ENCODE results near the gene FBXW12. TPM values are rescaled to one million over a fixed set of nuclear protein-coding genes. Genes with fewer than 3 reads are reported as not detected.

The FBXW12 gene
- total and polyA plus RNA-seq, 2 experiments from 2014 or later = 0.39 to 0.51 TPM

DNA sequence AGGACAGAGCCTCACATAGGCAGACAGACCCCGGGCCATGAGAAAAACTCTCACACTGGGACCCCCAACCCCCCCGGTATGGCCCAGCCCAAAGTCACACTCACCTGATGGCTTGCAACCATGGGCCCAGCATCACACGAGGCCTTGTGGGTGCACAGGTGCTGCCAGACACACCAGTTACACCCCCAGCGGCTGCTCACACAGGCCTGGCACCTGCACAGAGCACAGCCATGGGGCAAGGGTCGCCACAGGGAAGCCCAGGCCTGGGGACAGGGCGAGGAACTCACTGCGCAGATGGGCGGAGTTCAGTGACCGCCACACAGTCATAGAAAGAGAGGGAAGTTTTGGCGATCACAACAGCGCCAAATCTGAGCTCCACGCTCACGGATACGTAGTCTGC lies 48.5 kb downstream of the FBXW12 start:
- H3K36me3 ChIP-seq = peaks cover 3% of the 10 kb centered on the region
- H3K27ac ChIP-seq = no peak overlapping the region
- H3K27me3 ChIP-seq = no peaks in the 10 kb centered on the region
- H3K9me3 ChIP-seq (ENCODE audit: low read depth) = no peaks in the 10 kb centered on the region
- no peak overlapping the region for H3K4me3 ChIP-seq
- TF ChIP-seq, protein P1, sequence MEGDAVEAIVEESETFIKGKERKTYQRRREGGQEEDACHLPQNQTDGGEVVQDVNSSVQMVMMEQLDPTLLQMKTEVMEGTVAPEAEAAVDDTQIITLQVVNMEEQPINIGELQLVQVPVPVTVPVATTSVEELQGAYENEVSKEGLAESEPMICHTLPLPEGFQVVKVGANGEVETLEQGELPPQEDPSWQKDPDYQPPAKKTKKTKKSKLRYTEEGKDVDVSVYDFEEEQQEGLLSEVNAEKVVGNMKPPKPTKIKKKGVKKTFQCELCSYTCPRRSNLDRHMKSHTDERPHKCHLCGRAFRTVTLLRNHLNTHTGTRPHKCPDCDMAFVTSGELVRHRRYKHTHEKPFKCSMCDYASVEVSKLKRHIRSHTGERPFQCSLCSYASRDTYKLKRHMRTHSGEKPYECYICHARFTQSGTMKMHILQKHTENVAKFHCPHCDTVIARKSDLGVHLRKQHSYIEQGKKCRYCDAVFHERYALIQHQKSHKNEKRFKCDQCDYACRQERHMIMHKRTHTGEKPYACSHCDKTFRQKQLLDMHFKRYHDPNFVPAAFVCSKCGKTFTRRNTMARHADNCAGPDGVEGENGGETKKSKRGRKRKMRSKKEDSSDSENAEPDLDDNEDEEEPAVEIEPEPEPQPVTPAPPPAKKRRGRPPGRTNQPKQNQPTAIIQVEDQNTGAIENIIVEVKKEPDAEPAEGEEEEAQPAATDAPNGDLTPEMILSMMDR (IDR thresholded peaks at IDR 0.05; ENCODE audit: low read depth, low read length) = no peak
- peaks cover 8% of the 10 kb centered on the region for H3K4me1 ChIP-seq (ENCODE audit: low read depth)
- no peak for DNase-seq (ENCODE audit: low read depth in 1 of 2, low spot score in 1 of 2)

DNA sequence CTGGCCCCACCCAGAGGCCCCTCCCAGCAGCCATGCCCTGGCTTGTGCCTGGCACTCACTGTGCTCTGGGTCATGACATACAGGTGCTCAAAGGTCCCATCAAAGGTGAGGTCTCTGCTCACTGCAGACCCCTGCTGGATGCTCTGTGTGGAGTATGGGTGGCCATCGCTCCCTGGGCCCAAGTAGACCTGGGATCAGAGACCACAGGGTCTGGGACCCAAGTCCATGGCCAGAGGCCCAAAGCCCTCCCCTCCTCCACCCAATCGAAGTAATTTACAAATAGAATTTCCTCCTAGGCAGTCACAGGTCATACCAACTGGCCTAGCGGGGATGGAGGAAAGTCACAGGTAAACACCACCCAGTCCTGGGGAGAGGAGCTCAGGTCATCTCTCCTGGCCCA lies 50.3 kb downstream of the FBXW12 start:
- TF ChIP-seq, protein P1 (IDR thresholded peaks at IDR 0.05; ENCODE audit: low read depth, low read length) = no peak
- no peaks in the 10 kb centered on the region for H3K27me3 ChIP-seq
- no peak overlapping the region for H3K27ac ChIP-seq
- no peak for DNase-seq (ENCODE audit: low read depth in 1 of 2, low spot score in 1 of 2)
- no peaks in the 10 kb centered on the region for H3K9me3 ChIP-seq (ENCODE audit: low read depth)
- peaks cover 26% of the 10 kb centered on the region for H3K4me1 ChIP-seq (ENCODE audit: low read depth)
- no peaks in the 10 kb centered on the region for H3K36me3 ChIP-seq
- H3K4me3 ChIP-seq = no peak overlapping the region

DNA sequence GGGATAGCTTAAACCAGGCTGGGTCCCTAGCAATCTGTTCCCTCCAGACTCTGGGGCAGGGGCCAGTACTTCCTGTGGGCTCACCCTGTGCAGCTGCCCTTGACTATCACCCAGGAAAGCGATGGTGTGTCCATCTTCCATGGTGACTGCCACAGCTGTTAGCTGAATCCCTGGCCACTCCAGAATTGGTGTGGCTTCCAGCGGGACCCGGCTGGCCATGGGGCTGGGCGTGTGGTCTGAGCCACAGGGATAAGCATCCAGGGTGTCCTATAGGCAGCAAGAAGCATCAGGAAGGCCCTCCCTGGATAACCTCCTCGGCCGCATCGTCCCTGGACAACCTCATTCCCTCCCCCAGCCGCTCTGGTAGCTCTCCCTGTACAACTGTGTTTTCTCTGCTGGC lies 50.7 kb downstream of the FBXW12 start:
- no peaks in the 10 kb centered on the region for H3K36me3 ChIP-seq
- no peak overlapping the region for H3K27ac ChIP-seq
- no peaks in the 10 kb centered on the region for H3K27me3 ChIP-seq
- no peak for DNase-seq (ENCODE audit: low read depth in 1 of 2, low spot score in 1 of 2)
- H3K9me3 ChIP-seq (ENCODE audit: low read depth) = no peaks in the 10 kb centered on the region
- peaks cover 30% of the 10 kb centered on the region for H3K4me1 ChIP-seq (ENCODE audit: low read depth)
- TF ChIP-seq, protein P1 (IDR thresholded peaks at IDR 0.05; ENCODE audit: low read depth, low read length) = no peak
- H3K4me3 ChIP-seq = no peak overlapping the region

DNA sequence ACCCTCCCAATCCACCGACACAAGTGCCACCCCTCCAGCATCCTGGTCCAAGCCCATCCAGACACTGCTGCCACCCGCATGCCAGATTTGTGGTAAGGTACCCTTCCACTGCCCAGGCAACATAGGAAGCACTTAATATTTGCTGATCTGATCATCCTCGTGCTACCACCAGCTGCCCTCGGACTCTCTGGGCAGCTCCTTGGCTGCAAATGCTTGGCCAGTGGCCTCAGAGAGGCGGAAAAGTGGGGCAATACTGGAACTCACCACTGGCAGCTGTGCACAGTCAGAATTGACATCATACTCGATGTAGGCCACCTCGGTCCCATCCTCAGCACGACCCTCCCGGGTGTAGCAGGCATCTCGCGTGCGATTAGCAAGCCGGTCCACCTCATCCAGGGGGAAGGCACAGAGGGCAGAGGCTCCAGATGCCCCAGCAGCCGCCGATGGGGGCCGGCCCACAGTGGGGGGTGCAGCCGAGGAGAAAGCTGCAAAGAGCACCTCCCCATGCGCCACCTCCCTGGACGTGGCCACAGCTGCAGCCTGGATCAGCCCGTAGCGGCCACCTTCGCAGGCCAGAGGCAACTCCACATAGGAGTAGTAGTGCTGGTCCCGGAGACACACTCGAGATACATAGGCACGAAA lies 51.3 kb downstream of the FBXW12 start:
- Histone ChIP-seq H3K4me3 (no peak overlapping the region), H3K4me1 (ENCODE audit: low read depth) (peaks cover 30% of the 10 kb centered on the region), H3K27me3 (no peaks in the 10 kb centered on the region), H3K27ac (no peak overlapping the region), H3K36me3 (no peaks in the 10 kb centered on the region), H3K9me3 (ENCODE audit: low read depth) (no peaks in the 10 kb centered on the region)
- TF ChIP-seq, protein P1 (IDR thresholded peaks at IDR 0.05; ENCODE audit: low read depth, low read length) = no peak
- no peak for DNase-seq (ENCODE audit: low read depth in 1 of 2, low spot score in 1 of 2)

DNA sequence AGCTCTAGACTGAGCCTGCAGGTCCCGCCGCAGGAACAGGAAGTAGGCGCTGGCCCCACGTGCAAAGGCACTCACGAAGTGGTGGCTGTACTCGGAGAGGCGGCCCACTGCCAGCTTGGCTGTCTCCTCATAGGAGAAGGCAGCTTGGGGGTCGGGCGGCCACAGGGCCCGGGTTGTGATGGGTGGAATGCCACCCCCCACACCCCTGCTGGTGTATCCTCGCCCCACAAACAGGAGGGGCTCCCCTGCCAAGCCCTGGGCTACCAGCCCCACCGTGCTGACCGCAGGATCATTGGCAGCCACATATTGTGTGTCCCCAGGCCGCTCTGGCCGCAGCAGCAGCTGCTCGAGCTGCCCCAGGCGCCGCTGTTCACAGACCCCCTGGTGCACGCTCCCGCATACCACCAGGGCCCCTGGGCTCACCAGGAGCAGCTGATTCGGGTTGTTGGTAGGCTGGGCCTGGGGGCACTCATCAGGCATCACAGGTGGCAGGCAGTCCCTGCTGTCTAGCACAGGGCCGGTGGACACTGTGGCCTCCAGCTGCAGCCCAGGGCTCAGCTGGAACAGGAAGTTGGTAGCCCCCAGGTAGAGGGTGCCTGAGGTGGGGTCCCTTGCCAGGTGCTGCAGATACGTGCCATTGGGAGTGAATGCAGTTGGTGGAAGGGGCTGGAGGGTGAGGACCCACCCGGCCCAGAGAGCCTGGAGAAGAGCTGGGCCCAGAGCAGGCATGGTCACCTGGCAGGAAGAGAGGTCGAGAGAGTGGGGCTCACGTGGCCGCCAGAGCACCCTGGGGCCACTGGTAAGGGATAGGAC lies 52.1 kb downstream of the FBXW12 start:
- DNase-seq (ENCODE audit: low read depth in 1 of 2, low spot score in 1 of 2) = no peak
- TF ChIP-seq, protein P1 (IDR thresholded peaks at IDR 0.05; ENCODE audit: low read depth, low read length) = no peak
- no peak overlapping the region for H3K4me3 ChIP-seq
- no peaks in the 10 kb centered on the region for H3K36me3 ChIP-seq
- H3K27me3 ChIP-seq = no peaks in the 10 kb centered on the region
- peaks cover 30% of the 10 kb centered on the region for H3K4me1 ChIP-seq (ENCODE audit: low read depth)
- no peaks in the 10 kb centered on the region for H3K9me3 ChIP-seq (ENCODE audit: low read depth)
- no peak overlapping the region for H3K27ac ChIP-seq

Data from cardiac muscle cell (in vitro differentiated cells and primary cell).